Esophagus (tissue), 2 donors: ENCODE data around the gene MYRIP. TPM values are rescaled to one million over a fixed set of nuclear protein-coding genes. Genes with fewer than 3 reads are reported as not detected.

ENCODE experiments used
- H3K27ac ChIP-seq, 2 donors: one replicate each; pipeline ENCODE4 v1.5.1; 2013; ENCODE audit warnings: low read depth in 2 of 2, mild to moderate bottlenecking in 2 of 2, inconsistent platforms in 1 of 2, low read length in 1 of 2, moderate library complexity in 1 of 2
- H3K27me3 ChIP-seq, 2 donors: one replicate each; pipeline ENCODE4 v1.6.1; 2013; ENCODE audit warnings: low read length in 2 of 2, control low read depth in 1 of 2, mild to moderate bottlenecking in 1 of 2; ENCODE audit not compliant: insufficient read depth in 2 of 2, control insufficient read depth in 1 of 2
- H3K36me3 ChIP-seq, 2 donors: one replicate each; pipeline ENCODE4 v1.6.1; 2013; ENCODE audit warnings: low read length in 1 of 2; ENCODE audit not compliant: control insufficient read depth in 2 of 2, insufficient read depth in 2 of 2
- H3K4me1 ChIP-seq, 2 donors: one replicate each; pipeline ENCODE4 v1.6.1; 2013; ENCODE audit warnings: low read length in 1 of 2; ENCODE audit not compliant: control insufficient read depth in 2 of 2, insufficient read depth in 2 of 2
- H3K4me3 ChIP-seq, 2 donors: one replicate each; pipeline ENCODE4 v1.5.1; 2013; ENCODE audit warnings: low read length in 2 of 2, mild to moderate bottlenecking in 2 of 2, low read depth in 1 of 2, moderate library complexity in 1 of 2
- H3K9me3 ChIP-seq, 2 donors: one replicate each; pipeline ENCODE4 v1.6.1; 2013; ENCODE audit warnings: mild to moderate bottlenecking in 2 of 2, low read depth in 1 of 2, low read length in 1 of 2, moderate library complexity in 1 of 2; ENCODE audit not compliant: control insufficient read depth in 2 of 2, insufficient read depth in 1 of 2
- WGBS, 2 donors: extraction: QIAGEN DNeasy Blood & Tissue Kit; methylation state at CpG; one replicate each; pipeline ENCODE4 v1.1.7; 2013; 5-methylcytosine and 5-hydroxymethylcytosine counted together
- polyA plus RNA-seq, 2 donors: library from polyadenylated mRNA; stranded (reverse); fragments of 200-250 nt; gene quantifications; one replicate each; pipeline ENCODE4 v1.2.3, GENCODE V29; 2013
- donor health status: healthy with polysubstance abuse.
- donor health status: Bipolar disorder and iron deficiency.

The MYRIP gene
- polyA plus RNA-seq, 2 donors, result 0.29 to 0.55 TPM

DNA sequence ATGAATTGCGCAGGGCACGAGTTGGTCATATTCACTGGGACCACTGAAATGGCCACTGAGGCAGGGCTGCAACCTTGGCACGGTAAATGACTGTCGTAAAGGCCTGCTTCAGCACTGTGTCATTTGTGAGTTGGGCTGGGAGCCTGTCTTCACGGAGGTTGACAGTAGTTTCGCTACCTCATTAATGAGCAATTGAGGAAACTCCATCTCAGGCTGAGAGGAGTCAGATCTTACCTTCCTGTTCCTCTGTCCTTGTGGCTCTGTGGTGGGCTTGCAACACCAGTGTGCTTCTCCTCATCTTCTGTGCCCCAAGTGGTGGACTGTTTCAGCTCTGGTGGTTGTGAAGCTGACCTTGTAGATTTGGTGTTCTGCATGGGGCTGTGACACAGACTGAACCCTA is 420.0 kb downstream of the MYRIP start:
- H3K4me1 ChIP-seq, result no peaks in the 10 kb centered on the region
- WGBS, 2 donors, result 88 to 95% methylated on average over 6 of the region's 6 CpGs
- H3K27ac ChIP-seq, result no peak overlapping the region
- H3K36me3 ChIP-seq, result no peaks in the 10 kb centered on the region
- H3K4me3 ChIP-seq, result no peak overlapping the region
- no peaks in the 10 kb centered on the region for H3K27me3 ChIP-seq
- no peaks in the 10 kb centered on the region for H3K9me3 ChIP-seq

DNA sequence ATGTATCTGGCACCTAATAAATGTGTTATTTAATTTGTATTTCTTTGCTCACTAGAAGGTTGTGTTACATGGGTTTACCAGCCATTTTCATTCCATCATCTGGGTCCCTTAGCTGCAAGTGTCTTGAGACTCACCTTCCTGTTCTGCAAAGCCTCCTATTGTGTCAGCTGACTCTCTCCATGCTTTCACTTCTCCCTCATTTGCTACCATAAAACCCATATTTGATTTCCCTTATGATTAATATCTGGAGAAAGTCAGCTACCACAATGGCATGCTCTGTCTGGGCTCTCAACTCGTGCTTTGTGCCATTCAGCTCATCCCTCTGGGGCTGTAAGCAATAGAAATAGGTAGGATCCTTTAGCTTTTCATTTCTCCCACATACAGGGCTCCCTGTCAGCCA is 420.6 kb downstream of the MYRIP start:
- Histone ChIP-seq H3K4me3 (no peak overlapping the region), H3K4me1 (no peaks in the 10 kb centered on the region)
- WGBS, 2 donors, result 52 to 66% methylated on average over 1 of the region's 1 CpG

DNA sequence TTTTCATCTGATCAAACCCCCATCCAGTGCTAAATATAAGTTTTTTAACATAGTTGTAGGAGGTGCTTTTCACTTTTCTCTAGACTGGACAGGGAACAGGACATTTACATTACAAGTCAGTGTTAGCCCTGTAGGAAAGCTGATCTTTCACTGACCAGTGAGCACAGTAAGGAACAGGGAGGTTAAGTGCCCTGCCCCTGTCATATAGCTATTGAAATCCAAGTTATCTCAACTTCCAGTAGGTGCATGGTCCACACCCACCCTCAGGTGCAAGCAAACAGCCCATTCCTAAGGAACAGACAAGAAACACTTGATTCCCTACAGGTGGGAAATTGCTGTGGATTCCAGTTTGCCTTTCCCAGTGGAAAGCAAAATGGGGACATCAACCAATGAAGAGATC is 421.0 kb downstream of the MYRIP start:
- Histone ChIP-seq H3K4me3 (no peak overlapping the region), H3K9me3 (no peaks in the 10 kb centered on the region), H3K36me3 (no peaks in the 10 kb centered on the region), H3K27me3 (no peaks in the 10 kb centered on the region), H3K27ac (no peak overlapping the region), H3K4me1 (no peaks in the 10 kb centered on the region)

More for the DNA sequence above, 420.6 kb downstream of the MYRIP start:
- H3K27me3 ChIP-seq, result no peaks in the 10 kb centered on the region
- no peaks in the 10 kb centered on the region for H3K36me3 ChIP-seq
- H3K27ac ChIP-seq, result no peak overlapping the region
- no peaks in the 10 kb centered on the region for H3K9me3 ChIP-seq

DNA sequence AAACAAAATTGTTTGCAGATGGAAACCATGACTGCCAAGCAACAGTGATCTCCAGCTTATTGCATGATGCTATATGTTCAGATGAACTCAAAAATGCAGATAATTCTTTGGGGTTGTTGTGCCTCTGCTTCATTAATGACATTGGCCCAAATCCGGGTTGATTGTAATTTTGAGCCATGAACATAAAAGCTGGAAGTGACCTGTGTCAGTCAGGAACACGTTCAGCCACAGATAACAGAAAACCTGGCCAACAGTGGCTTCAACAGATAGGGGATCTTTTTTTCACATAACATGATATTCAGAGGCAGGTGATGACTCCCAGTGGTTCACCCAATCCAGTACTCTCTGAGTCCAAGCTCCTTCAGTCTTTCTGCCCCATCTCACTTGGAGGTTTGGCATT is 423.2 kb downstream of the MYRIP start:
- 84 to 85% methylated on average over 2 of the region's 2 CpGs for WGBS, 2 donors
- Histone ChIP-seq H3K9me3 (no peaks in the 10 kb centered on the region), H3K27ac (no peak overlapping the region)

DNA sequence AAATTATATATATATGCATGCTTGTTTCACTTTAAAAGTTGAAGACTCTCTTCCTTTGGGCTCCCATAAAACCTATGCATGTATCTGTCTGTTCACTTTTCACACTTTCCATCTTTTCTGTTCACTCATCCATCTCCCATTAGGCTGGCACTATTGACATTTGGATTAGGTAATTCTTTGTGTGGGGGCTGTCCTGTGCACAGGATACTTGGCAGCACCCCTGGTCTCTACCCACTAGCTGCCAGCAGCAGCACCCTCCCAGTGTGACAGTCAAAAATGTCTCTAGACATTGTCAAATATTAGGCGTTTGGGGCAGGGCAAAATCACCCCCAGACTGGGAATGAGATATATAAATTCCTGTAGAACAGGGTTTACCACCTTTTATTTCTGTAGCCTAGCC is 427.8 kb downstream of the MYRIP start:
- H3K9me3 ChIP-seq, result no peaks in the 10 kb centered on the region
- WGBS, 2 donors, result 57 to 71% methylated on average over 1 of the region's 1 CpG
- no peak overlapping the region for H3K4me3 ChIP-seq
- H3K27ac ChIP-seq, result no peak overlapping the region
- no peaks in the 10 kb centered on the region for H3K27me3 ChIP-seq
- H3K4me1 ChIP-seq, result no peaks in the 10 kb centered on the region
- H3K36me3 ChIP-seq, result no peaks in the 10 kb centered on the region

More for the DNA sequence above, 423.2 kb downstream of the MYRIP start:
- Histone ChIP-seq H3K4me3 (no peak overlapping the region), H3K27me3 (no peaks in the 10 kb centered on the region), H3K4me1 (no peaks in the 10 kb centered on the region), H3K36me3 (no peaks in the 10 kb centered on the region)

DNA sequence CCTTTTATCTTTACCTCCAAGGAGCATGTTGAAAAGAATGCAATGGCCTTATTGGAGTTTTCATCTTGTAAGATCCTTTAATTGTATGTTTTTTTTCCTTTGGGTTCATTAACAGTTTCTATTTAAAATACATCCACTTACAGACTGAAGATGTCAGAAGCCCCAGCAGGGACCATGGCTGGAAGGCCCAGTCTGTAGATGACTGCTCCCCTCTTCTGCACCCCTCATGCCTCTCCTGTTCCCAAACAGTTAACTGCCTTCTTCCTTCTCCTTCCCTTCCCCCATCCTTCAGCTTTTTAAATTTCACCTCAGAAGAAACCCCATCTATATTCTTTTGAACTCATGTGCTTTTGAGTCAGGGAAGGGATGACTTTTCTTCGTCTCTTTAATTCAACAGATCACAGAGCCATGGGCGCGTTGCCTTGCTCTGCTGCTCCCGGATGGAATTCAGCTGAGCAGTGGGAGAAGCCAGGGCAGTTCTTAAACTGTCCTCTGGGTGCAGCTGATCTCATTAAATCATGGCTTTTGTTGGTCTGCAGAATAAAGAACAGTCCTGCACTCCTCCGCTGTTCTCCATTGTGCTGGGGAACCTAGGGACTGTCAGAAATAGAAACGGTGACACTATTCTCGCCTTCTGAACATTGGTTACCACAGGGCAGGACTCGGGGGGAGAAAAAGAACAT is 428.6 kb downstream of the MYRIP start:
- H3K27ac ChIP-seq, result no peak overlapping the region
- no peaks in the 10 kb centered on the region for H3K27me3 ChIP-seq
- no peaks in the 10 kb centered on the region for H3K4me1 ChIP-seq
- 75 to 79% methylated on average over 8 of the region's 8 CpGs for WGBS, 2 donors
- H3K4me3 ChIP-seq, result no peak overlapping the region
- no peaks in the 10 kb centered on the region for H3K9me3 ChIP-seq
- no peaks in the 10 kb centered on the region for H3K36me3 ChIP-seq

DNA sequence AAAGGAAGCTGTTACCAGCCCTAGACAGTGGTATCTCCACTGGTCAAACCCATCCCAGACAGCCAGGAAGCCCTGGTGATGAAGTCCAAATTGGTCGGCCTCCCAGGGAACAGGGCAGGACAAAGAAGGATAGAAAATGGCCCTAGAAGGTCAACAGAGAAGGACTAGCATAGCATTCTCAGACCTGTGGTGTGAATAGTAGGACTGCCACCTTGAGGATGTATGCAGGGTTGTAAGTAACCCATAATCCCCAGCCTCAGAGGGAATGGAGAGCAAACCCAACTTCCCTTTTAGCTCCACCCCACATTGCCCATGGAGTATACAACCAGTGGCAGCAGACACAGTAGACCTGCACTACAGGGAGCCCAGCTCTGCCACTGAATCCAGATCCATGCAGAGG is 431.5 kb downstream of the MYRIP start:
- Histone ChIP-seq H3K4me1 (no peaks in the 10 kb centered on the region), H3K27me3 (no peaks in the 10 kb centered on the region), H3K9me3 (no peaks in the 10 kb centered on the region), H3K4me3 (no peak overlapping the region), H3K36me3 (no peaks in the 10 kb centered on the region), H3K27ac (no peak overlapping the region)
- 89 to 95% methylated on average over 1 of the region's 1 CpG for WGBS, 2 donors

DNA sequence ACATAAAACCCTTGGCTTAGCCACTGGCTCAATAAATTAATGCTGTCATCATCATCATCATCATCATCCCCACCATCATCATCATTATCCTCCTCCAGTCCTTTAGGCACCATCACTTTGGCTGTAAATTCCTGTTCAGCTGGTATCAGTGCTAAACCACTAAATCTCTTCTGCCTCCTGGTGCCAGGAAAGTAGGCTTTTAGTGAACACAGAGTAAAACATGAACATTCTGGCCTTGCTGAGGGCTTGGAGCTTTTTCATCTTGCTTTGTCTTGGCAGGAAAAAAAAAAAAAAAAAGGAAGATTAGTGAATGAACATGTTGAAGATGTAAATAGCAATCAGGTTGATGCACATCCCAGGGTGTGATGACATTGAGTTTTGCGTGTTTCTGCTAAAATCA is 432.8 kb downstream of the MYRIP start:
- no peak overlapping the region for H3K27ac ChIP-seq
- 54 to 76% methylated on average over 1 of the region's 1 CpG for WGBS, 2 donors
- H3K27me3 ChIP-seq, result no peaks in the 10 kb centered on the region
- H3K4me3 ChIP-seq, result no peak overlapping the region
- no peaks in the 10 kb centered on the region for H3K9me3 ChIP-seq
- H3K36me3 ChIP-seq, result no peaks in the 10 kb centered on the region
- no peaks in the 10 kb centered on the region for H3K4me1 ChIP-seq

DNA sequence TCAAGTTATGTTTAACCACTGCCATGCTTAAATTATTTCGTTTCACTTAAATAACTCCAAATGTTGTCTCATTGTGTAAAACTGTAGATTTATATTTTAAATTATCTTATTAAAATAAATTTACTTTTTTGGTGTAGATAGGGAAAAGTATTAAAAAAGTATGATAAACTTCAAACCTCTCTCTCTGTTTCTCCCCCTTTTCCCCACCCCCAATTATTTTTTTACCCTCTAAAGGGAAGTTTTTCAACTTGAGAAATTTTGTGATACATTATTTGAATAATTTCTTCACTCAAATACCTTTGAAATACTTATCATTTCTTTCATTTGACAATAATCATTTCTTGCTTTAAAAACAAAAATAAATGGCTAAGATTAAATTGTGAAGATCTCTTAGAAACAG is 433.2 kb downstream of the MYRIP start:
- no peak overlapping the region for H3K4me3 ChIP-seq
- no peaks in the 10 kb centered on the region for H3K27me3 ChIP-seq
- no peaks in the 10 kb centered on the region for H3K36me3 ChIP-seq
- 38 to 80% methylated on average over 1 of the region's 1 CpG for WGBS, 2 donors
- no peak overlapping the region for H3K27ac ChIP-seq
- no peaks in the 10 kb centered on the region for H3K9me3 ChIP-seq
- no peaks in the 10 kb centered on the region for H3K4me1 ChIP-seq

DNA sequence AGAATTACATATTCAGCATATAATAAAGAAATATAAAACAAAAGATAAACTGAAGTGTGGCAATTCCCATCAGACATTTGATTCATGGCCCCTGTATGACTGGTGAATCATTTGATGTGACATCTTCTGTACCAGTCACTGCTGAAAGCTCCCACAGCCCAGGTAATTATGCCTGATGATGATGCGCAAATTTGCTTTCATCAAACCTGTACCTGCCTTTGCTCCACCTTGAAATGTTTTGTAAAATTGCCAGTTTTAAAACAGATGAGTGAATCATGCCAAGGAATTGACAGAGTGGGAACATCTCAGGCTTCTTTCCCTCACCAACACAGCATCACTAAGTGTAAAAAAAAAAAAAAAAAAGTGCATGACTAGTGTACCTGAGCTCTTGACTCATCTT is 433.6 kb downstream of the MYRIP start:
- Histone ChIP-seq H3K4me3 (no peak overlapping the region), H3K27ac (no peak overlapping the region), H3K4me1 (no peaks in the 10 kb centered on the region), H3K9me3 (peaks cover 0 to 3% of the 10 kb centered on the region in 2 donors), H3K36me3 (peaks cover 0 to 2% of the 10 kb centered on the region in 2 donors), H3K27me3 (no peaks in the 10 kb centered on the region)
- WGBS, 2 donors, result 0 to 58% methylated on average over 1 of the region's 1 CpG
